HG03520 (cell line): ENCODE data around the gene NBEAL1.
A peak's percentile ranks its signal among the peaks of the same experiment; 100 is the strongest.
"Not testable (repeated sequence)": the region's sequence is repeated elsewhere in the genome, so short reads cannot be mapped to it uniquely, and the experiment has no call there.

ENCODE experiments used
- ATAC-seq: cut with Tn5 transposase; IDR thresholded peaks from one replicate; pipeline ENCODE4 v1.9.1; 2021; ENCODE audit warnings: mild to moderate bottlenecking, moderate library complexity; ENCODE audit not compliant: unreplicated experiment

Gene NBEAL1

DNA sequence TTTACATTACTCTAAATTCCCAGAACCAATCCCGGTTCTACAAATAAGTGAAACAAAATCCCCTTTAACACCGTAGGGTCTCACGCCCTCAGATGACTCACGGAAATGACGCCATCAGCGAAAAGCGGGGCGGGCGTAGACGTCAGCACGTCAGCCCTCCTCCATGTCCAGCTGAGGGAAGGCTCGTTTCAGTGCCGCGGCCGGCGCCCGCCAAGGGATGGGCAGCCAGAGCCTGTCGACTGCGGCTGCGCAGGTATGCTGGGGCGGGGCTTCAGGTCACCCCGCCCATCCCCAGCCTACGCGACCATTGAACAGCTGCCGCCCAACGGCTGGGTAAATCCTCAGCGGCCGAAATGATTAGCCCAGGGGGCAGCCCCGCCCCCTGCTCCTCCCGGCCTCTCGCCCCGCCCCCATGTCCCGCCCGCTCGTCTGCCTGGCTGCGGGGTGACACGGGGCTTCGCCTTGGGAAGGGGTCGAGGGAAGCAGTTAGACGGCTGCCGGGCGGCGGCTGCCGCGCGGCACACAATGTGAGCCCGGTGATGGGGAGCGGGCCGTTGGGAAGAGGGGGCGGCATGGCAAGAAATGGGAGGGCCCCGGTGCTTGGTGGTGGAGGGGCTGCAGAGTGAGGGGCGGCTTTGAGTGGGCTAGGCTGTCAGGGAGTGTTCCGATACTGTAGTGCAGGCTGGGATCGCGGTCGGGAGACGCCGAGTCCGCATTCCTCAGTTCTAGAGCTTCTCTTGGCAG lies at the start of gene NBEAL1:
NBEAL1 (plus strand) TSS at position 420 of the 744 bp plus-strand sequence. CDS start 1,510 bp downstream, outside the sequence.
- ATAC-seq = peak; percentile 97

DNA sequence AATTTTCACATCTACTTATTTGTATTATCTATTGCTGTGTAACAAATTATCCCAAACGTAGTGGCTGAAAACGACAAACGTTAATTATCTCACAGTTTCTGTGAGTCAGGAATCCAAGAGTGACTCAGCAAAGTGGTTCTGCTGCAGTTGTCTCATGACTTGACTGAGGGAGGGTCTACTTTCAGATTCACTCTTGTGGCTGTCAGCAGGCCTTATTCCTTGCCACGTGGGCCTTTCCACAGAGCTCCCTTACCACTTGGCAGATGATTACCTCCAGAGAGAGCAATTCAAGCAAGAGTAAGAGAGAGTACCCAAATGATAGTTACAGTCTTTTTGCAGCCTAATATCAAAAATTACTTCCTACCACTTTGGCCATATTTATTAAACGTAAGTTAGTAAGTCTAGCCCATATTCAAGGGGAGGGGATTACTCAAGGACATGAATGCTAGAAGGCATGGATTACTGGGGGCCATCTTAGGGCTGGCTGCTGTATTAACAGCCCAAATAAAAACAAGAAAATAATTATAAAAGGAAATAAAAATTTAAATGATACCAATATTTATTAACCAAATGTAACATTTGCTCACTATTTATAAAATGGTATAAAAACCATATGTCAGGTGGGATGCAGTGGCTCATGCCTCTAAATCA lies 48.7 kb upstream of the NBEAL1 start:
- ATAC-seq = peak; percentile 58

DNA sequence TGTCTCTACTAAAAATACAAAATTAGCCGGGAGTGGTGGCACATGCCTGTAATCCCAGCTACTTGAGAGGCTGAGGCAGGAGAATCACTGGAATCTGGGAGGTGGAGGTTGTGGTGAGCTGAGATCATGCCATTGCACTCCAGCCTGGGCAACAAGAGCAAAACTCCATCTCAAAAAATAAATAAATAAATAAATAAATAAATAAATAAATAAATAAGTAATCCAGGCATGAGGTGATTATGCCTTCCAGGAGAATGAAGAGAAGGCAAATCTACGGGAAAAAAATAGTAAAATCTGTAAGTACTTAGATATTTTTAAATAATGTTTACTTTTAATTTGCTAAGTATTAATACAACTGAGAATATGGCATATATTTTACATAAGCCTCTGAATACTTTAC lies 45.3 kb upstream of the NBEAL1 start:
- not testable (repeated sequence) for ATAC-seq

DNA sequence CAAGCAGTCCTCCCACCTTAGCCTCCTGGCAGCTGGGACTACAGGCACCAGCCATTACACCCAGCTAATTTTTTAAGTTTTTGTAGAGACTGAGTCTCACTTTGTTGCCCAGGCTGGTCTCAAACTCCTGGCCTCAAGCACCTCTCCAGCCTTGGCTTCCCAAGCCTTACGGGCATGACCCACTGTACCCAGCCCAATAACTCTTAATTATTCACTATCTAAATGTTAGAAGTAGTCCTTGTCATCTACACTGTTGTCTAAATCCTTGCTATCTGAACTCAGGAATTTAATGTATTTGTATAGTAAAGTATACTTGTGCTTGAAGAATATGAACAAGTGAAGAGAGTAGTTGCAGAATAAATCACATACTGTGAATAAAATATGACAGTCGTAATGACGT lies 37.9 kb upstream of the NBEAL1 start:
- no peak for ATAC-seq

DNA sequence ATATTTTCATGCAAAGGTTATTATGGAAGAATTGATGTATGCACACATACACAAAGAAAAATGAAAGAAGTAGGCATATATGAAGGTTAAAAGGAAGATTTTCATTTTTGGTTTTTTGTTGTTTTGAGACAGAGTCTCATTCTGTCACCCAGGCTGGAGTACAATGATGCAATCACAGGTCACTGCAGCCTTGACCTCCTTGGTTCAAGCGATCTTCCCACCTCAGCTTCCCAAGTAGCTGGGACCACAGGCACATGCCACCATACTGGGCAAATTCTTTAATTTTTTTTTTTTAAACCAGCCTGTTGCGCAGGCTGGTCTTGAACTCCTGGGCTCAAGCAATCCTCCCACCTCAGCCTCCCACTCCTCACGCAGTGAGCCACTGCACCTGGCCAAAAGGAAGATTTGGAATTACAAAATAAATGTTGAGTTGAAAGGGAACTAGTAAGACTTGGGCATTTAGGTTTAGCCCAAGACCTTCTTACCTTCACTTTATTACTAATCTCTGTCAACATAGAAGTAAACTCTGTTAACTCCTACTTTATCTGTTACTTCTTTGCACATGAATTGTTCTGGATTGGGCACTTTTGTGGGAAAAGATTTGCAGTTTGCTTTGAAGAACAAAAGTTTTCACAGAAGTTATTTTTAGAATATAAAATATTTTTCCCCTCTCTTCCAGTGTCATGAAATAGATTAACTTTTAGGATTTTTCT lies 31.7 kb upstream of the NBEAL1 start:
- ATAC-seq = no peak

DNA sequence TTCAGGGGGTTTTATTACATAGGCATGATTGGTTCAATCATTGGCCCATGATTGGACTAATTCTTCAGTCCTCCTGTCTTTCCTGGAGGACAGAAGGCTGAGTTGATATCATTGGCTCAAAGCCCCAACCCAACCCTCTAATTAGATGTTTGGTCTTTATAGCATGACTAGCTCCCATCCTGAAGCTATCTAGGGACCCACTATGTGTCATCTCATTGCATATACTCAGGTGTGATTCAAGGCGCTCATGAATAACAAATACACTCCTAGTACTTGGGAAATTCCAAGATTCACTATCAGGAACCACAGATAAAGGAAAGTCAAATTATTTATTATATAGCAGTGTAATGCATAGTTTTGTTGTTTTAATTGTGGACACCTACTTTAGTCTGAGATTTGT lies 24.9 kb upstream of the NBEAL1 start:
- no peak for ATAC-seq

DNA sequence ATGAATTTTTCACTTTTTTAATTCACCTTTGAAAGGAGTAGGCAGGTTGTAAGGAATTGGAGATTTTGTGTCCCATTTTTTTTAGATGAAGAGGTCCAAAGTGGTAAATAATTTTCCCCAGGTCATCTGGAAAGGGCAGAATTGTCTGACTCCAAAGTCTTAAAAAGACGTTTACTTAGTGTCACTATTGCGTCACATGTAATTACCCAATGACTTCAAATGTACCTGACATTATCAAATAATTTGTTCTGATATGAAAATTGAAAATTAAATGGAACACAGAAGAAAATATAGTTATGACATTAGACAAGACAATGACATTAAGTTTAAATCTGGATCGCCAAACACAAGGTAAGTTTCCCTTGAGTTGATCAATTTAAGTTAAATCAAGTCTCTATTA lies 24.2 kb upstream of the NBEAL1 start:
- ATAC-seq = no peak

DNA sequence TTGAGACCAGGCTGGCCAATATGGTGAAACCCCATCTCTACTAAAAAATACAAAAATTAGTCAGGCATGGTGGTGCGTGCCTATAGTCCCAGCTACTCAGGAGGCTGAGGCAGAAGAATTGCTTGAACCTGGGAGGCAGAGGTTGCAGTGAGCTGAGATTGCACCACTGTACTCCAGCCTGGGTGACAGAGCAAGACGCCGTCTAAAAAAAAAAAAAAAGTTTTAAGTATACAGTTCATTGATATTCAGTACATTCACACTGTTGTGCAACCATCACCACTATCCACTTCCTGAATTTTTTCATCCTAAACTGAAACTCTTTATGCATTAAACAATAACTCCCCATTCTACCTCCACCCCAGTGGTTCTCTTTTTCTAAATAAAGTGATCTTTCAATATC lies 17.6 kb upstream of the NBEAL1 start:
- not testable (repeated sequence) for ATAC-seq

DNA sequence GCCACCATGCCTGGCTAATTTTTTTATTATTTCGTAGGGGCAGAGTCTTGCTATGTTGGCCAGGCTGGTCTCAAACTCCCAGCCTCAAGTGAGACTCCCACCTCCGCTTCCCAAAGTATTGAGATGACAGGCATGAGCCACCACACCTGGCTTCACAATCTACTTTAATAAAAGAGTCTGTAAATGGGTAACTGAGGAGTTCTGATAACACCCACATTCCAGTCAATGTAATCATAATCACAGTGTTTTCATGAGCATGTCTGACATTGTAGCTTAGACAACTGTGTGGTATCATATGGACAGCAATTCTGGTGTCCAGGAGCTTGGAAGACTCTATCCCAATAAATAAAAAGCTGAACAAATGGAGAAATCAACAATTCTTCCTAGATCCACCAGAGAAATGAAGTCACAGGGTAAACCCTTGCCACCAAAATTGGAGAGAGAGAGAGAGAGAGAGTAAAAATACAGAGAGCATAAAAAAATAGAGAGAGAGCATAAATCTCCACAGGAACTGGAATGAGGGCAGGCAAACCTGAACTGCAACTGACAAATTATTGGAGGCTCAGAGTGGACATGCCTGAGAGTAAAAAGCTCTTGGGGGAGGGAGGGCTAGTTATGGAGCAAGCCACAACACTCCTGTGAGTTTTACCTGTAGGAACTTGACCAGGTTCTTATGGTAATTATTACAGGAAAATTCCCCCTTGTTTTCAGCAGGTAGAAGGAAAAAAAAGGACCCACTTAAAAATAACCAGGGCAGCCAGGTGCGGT lies 12.4 kb upstream of the NBEAL1 start:
- no peak for ATAC-seq

DNA sequence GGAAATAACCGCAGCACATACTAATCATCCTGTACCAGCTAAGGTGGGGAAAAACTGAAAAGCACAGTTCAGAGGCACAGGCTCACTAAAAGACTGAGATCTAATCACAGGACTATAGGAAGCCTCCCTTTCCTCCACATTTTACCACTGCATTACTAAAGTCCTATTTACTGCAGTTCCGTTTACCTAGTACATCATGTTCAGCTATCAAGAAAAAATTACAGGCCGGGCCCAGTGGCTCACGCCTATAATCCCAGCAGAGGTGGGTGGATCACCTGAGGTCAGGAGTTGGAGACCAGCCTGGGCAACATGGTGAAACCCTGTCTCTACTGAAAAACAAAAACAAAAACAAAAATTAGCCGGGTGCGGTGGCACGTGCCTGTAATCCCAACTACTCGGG lies 11.0 kb upstream of the NBEAL1 start:
- ATAC-seq = no peak

DNA sequence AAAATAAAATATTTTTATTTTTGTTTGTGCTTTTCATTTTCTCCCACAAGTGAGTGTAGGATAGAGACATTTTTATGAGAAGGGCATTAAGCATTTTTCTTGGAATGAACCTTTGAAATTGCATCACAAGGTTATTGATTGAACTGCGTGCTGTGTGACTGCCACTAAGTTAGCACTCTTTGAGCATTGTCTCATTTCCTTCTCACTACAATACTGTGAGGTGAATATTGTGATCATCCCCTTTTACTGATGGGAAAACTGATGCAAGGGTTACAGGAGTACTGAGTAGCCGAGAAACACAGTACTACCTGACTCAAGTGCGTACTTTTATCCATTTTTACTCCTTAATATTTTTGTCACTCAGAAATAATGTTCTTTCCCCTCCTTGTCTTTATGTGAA lies 2.0 kb downstream of the NBEAL1 start:
- no peak for ATAC-seq

DNA sequence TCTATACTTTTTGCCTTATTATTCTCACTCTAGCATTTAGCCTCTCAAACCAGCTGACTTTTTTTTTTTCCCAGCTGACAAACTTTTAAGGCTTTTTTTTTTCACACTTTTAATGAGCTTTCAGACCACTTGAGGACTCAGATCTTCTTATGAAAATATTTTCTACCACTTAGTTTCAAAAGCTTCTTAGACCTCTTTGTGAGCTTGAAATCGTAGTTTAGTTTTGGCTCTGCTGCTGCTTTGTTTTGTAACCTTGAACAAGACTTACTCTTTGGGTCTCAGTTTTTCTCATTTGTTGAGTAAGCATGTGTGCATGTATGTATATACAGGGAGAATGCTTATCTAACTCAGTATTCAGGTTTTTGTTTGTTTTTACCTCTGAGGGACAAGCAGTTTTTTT lies 3.5 kb downstream of the NBEAL1 start:
- ATAC-seq = no peak

DNA sequence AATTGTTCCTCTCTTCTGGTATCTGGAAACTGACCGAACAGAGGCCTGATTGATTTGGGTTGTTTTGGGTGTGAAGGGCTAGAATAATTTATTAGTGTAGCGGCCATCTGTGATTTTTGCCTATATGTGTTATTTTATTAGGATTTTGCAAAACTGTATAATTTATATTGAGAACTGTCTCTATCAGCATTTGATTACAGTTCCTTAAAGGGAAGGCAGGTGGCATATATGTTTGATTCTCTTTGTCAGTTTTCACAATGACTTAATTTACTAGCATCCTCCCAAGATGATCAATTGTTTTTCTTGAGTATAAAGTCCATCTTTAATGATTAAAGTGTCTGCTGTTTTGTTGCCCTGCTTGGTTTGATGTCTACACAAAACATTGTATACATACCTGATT lies 4.5 kb downstream of the NBEAL1 start:
- ATAC-seq = no peak

DNA sequence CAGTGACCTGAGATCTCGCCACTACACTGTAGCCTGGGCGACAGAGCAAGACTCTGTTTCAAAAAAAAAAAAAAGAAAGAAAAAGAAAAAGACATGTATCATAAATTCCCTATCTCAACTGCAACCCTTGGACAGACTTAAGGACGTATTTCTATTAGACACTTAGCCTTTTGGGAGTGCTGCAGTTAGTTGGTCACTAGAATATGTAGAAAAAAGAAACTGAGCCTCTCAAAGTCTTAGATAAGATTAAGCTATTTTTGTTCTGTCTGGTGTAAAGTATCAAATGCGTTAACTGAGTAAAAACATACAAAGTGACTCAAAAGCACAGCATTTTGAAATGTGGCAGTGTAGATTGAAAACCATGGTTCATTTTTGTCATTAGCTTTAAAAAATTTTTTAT lies 7.3 kb downstream of the NBEAL1 start:
- ATAC-seq = no peak

DNA sequence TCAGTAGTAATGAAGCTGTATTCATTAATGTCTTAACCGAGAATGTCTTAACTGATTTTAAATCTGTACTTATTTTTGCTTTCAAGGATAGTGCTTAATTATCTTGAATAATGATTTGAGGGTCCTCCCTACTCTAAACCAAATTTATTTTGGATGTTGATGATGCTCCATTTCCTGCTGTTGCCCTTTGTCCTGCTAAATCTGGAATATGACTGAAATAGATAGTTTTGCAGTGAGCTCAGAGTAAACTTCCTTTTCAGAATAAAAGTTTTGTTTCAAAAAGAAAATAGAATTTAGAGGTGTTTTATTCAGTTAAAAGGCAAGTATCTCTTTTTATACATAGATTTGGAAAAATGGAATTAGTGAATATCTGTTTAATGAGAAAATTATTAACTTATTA lies 8.1 kb downstream of the NBEAL1 start:
- ATAC-seq = no peak

DNA sequence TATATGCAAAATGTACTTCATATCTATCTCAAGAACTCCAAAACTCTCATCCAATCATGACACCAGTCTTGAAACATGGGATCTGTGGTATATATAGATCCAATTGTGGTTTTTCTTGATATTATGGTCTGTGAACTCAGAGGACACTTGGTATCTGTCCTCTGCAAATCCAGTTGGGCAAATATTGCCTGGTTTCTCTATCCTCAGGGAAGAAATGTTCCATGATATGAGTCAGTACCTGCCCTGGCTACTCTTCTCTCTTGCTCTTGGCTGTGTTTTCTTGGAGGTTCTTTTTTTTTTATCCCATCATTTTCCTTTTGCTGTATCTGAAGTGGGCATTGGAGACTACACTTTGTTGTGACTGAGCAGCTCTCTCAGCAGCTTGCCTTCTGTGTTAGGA lies 10.9 kb downstream of the NBEAL1 start:
- no peak for ATAC-seq

DNA sequence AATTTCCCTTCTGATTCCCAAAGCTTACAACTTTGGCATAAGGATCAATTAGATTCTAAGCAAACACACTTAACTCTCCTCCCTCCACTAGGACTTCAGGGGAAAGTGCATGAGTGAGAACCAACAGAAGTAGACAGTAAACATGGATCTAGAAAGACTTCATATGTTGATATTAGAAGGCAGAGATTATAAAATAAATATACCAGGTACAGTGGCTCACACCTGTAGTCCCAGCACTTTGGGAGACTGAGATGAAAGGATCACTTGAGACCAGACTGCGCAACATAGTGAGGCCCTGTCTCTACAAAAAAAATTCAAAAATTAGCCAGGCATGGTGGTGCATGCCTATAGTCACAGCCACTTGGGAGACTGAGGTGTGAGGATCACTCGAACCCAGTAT lies 15.9 kb downstream of the NBEAL1 start:
- no peak for ATAC-seq

DNA sequence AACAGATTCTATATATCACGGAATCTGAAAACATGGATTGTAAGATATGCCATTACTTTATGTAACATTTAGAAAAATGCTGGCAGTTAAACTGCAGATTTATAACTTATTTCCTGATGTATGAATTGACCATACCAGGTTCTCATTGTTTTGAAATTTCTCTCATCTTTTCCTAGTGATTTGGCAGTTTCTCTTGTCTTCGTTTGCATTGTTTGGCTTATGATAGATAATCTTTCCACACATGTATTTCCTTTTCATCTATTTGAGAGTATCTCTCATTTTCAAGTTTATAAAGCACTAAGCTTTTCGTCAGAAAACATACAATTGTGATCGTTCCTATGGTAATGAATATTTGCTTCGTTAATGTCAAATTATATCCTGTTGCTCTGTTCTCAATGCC lies 16.3 kb downstream of the NBEAL1 start:
- ATAC-seq = no peak

DNA sequence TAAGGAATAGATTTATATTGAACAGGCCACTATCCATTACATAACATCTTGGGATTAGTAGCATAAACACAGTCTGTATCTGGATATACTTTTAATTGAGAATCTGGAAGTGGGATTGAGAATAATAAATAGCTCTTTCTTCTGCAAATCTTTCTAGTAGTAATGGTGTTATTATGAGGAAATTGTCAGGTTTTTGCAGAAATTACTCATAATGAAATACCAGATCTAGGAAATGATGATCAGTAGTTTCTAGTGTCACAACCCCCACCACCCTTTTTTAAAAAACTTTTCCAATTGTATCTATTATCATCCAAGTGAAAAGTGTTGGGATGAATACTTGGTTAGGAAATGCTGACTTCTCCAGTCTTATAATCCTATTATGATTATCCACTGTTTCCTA lies 18.7 kb downstream of the NBEAL1 start:
- ATAC-seq = no peak

DNA sequence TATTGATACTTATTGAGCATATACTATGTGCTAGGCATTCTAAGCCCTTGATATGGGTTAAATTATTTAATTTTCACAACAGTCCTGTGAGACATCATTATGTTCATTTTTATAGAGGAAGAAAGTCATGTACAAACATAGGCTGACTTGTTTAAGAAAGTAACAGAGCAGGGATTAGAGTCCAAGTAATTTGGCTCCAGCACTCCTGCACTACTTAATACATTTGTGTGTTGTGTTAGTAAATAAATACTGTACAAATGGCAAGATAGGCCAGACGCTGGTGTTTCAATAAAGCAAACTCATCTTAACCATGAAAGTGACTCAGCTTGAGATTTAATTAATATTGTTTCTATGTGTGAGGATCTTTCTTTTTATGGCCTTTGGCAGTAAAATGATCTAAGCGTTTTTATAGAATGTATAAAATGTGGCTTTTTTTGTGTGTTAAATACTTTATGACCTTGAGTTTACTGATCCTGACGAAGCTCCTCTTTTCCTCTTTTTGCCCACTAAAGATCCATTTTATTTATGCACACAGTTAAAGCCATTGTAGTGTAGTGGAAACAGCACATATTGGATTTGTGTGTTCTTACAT lies 21.3 kb downstream of the NBEAL1 start:
- no peak for ATAC-seq

DNA sequence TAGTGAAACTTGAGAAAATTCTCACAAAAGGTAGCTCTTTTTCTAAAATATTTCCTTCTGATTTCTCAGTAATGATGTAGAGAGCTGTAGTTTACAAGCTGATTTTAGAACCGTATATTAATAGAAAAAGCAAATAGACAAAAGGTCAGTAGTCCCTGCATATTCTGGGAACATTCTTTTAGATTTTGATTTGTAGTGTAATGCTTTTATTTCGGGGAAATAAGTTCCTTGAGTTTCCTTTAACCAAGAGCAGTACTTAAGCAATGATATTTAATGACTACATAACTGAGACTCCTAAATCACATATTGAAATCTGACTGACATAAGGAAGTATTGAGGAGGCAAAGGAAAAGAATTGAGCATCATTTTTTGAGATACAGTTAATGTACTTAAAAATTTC lies 22.4 kb downstream of the NBEAL1 start:
- ATAC-seq = no peak
